HepG2 (cell line): Measurements from ENCODE around the gene DLG5. TPM values are rescaled to one million over a fixed set of nuclear protein-coding genes. Genes with fewer than 3 reads are reported as not detected.

ENCODE experiments used
- ATF1 ChIP-seq: IDR thresholded peaks from 2 replicates; pipeline ENCODE4 v1.6.1; 2016; ENCODE audit warnings: mild to moderate bottlenecking, control low read depth
- CAMTA2 ChIP-seq: sonication (generic); formaldehyde crosslinking; IDR thresholded peaks from 2 replicates; pipeline ENCODE4 v1.4.0; 2020; ENCODE audit warnings: mild to moderate bottlenecking, missing genetic modification reagents, borderline replicate concordance
- DMTF1 ChIP-seq: sonication (generic); formaldehyde crosslinking; IDR thresholded peaks from 2 replicates; pipeline ENCODE4 v1.4.0; 2020; ENCODE audit warnings: mild to moderate bottlenecking, missing genetic modification reagents
- DPF2 ChIP-seq: sonication (generic); formaldehyde crosslinking; IDR thresholded peaks from 2 replicates; pipeline ENCODE4 v1.4.0; 2020; ENCODE audit warnings: mild to moderate bottlenecking, low read depth, missing genetic modification reagents, borderline replicate concordance
- GTF3A ChIP-seq: sonication (generic); formaldehyde crosslinking; conservative IDR thresholded peaks from 2 replicates; pipeline ENCODE4 v1.4.0; 2020; ENCODE audit warnings: mild to moderate bottlenecking, missing genetic modification reagents
- HDAC1 ChIP-seq: sonication (generic); formaldehyde crosslinking; IDR thresholded peaks from 2 replicates; pipeline ENCODE4 v1.5.1; 2020; ENCODE audit warnings: mild to moderate bottlenecking, missing genetic modification reagents
- HMGXB3 ChIP-seq: sonication (generic); formaldehyde crosslinking; IDR thresholded peaks from 2 replicates; pipeline ENCODE4 v1.4.0; 2020; ENCODE audit warnings: missing genetic modification reagents, borderline replicate concordance
- IRF2 ChIP-seq: IDR thresholded peaks from 2 replicates; pipeline ENCODE4 v1.6.1; 2018; ENCODE audit warnings: missing genetic modification reagents, missing compliant biosample characterization
- JDP2 ChIP-seq: sonication (generic); formaldehyde crosslinking; IDR thresholded peaks from 2 replicates; pipeline ENCODE4 v1.8.1; 2022; ENCODE audit warnings: missing genetic modification reagents, borderline replicate concordance
- KDM5A ChIP-seq: fragments of 200-600 bp; sonication (generic); IDR thresholded peaks from 2 replicates; pipeline ENCODE4 v1.7.0; 2018; ENCODE audit warnings: antibody characterized with exemption, mild to moderate bottlenecking, low read length, borderline replicate concordance
- RBFOX2 ChIP-seq: fragments of 200-400 bp; formaldehyde crosslinking; IDR thresholded peaks from 2 replicates; pipeline ENCODE4 v1.6.1; 2017; ENCODE audit warnings: low read depth, mild to moderate bottlenecking, low read length
- SIN3A ChIP-seq: IDR thresholded peaks from 2 replicates; pipeline ENCODE4 v1.6.1; 2011; ENCODE audit warnings: low read depth, mild to moderate bottlenecking, control low read depth, low read length, borderline replicate concordance
- THAP8 ChIP-seq: sonication (generic); formaldehyde crosslinking; IDR thresholded peaks from 2 replicates; pipeline ENCODE4 v1.5.1; 2020; ENCODE audit warnings: missing genetic modification reagents, mild to moderate bottlenecking, borderline replicate concordance
- ZFP82 ChIP-seq: sonication (generic); formaldehyde crosslinking; IDR thresholded peaks from 2 replicates; pipeline ENCODE4 v1.5.1; 2020; ENCODE audit warnings: mild to moderate bottlenecking, missing genetic modification reagents, borderline replicate concordance
- ZNF280B ChIP-seq: sonication (generic); formaldehyde crosslinking; IDR thresholded peaks from 2 replicates; pipeline ENCODE4 v1.5.0; 2020; ENCODE audit warnings: missing genetic modification reagents, mild to moderate bottlenecking, borderline replicate concordance
- ZNF784 ChIP-seq: sonication (generic); formaldehyde crosslinking; IDR thresholded peaks from 2 replicates; pipeline ENCODE4 v1.5.1; 2020; ENCODE audit warnings: missing genetic modification reagents, mild to moderate bottlenecking, borderline replicate concordance
- polyA plus RNA-seq, 8 experiments: library from polyadenylated mRNA; depleted of rRNA in 3 of 8; stranded (reverse) in 7 of 8; unstranded in 1 of 8; fragments of >200 nt; fragmentation: Illumina TruSeq in 4 of 8; extraction: Trizol in 4 of 8; gene quantifications; 2 replicates each; pipeline versions ENCODE4 v1.2.1 to v1.2.3, GENCODE V29; 2011 to 2016; ENCODE audit warnings: low read depth in 4 of 8, missing spikeins in 1 of 8, mixed read lengths in 1 of 8; ENCODE audit not compliant: insufficient read depth in 1 of 8
- total RNA-seq, 5 experiments: library from RNA; depleted of rRNA; stranded (reverse); fragments of >200 nt; fragmentation: Illumina TruSeq; extraction: Trizol; gene quantifications; 2 replicates each; pipeline ENCODE4 v1.2.3, GENCODE V29; 2016; ENCODE audit warnings: low read depth in 1 of 5

DLG5 gene
- total and polyA plus RNA-seq, 2 of the 13 experiments (the other 11 are each of a cell fraction or from before 2014, with no cell fraction given), result 15.5 to 18.2 TPM

- TF ChIP-seq RBFOX2 (peak; percentile 39; the same call in 1 of the 2 replicates), DPF2 (CRISPR knock-in tag) (peak; percentile 98), GTF3A (peak; percentile 86; the same call in 1 of the 2 replicates), JDP2 (CRISPR knock-in tag) (no peak), ZNF784 (CRISPR knock-in tag) (peak; percentile 29; the same call in 1 of the 2 replicates), HMGXB3 (CRISPR knock-in tag) (no peak), SIN3A (peak; percentile 47; the same call in 1 of the 2 replicates), ATF1 (0 out of 2 replicates have a peak, but pooled peaks have one; percentile 37), THAP8 (CRISPR knock-in tag) (no peak), DMTF1 (CRISPR knock-in tag) (no peak), IRF2 (CRISPR knock-in tag) (peak; percentile 74), CAMTA2 (no peak), HDAC1 (no peak; the same call in none of the 2 replicates), ZFP82 (CRISPR knock-in tag) (no peak; the same call in 1 of the 2 replicates), KDM5A (no peak; the same call in 1 of the 2 replicates), ZNF280B (CRISPR knock-in tag) (0 out of 2 replicates have a peak, but pooled peaks have one; percentile 39)
Observed at GRCh38 chr10:77849039-77849664, 77.4 kb downstream of the DLG5 start (continued).
